ENCODE results near the gene PLTP.

PLTP gene

DNA sequence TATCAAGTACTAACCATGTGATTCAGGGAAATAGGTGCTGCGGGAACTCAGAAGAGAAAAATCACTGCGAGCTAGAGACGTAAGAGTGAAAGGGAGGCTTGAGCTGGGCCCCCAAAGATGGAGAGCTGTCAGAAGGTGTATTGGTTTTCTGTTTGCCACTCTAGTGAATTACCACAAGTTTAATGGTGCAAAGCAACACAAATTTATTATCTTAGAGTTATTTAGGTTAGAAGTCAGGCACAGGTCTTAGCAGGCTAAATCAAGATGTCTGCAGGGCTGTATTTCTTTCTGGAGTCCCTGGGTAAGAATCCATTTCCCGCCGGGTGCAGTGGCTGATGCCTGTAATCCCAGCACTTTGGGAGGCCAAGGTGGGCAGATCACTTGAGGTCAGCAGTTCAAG is 52.0 kb downstream of the PLTP start:
- Histone ChIP-seq H3K27me3 (ENCODE audit: low read depth, low read length) (no peaks in the 10 kb centered on the region), H3K4me3 (ENCODE audit: low read depth in 1 of 2, low read length in 2 of 2) (no peak overlapping the region), H3K9me3 (ENCODE audit: control insufficient read depth in 1 of 2, low read length in 2 of 2) (no peaks in the 10 kb centered on the region), H3K4me1 (ENCODE audit: control insufficient read depth in 1 of 2, insufficient read depth in 2 of 2, low read length in 2 of 2) (peaks cover 2 to 30% of the 10 kb centered on the region in 2 donors), H3K36me3 (ENCODE audit: control insufficient read depth in 1 of 2, insufficient read depth in 2 of 2, low read length in 2 of 2) (no peaks in the 10 kb centered on the region), H3K27ac (ENCODE audit: low read length) (no peak overlapping the region)

DNA sequence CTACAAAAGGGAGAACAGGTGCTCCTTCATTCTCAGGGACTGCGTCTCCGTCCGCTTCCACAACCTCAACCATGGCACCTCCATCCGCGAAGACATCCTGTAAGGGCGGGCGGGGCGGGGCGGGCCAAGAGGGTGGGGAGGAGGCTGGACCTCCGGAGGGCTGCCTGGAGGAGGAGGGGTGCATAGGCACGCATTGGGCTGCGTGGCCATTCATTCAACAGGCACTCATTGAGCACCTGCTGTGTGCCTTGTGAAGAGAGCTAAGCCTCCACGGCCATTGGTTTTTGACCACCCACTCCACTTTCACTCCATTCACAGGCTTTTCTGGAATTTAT is 54.1 kb downstream of the PLTP start:
- Histone ChIP-seq H3K27me3 (ENCODE audit: low read depth, low read length) (no peaks in the 10 kb centered on the region), H3K36me3 (ENCODE audit: control insufficient read depth in 1 of 2, insufficient read depth in 2 of 2, low read length in 2 of 2) (peaks cover 10% of the 10 kb centered on the region in 2 donors), H3K27ac (ENCODE audit: low read length) (peak overlapping the region; percentile 84), H3K9me3 (ENCODE audit: control insufficient read depth in 1 of 2, low read length in 2 of 2) (no peaks in the 10 kb centered on the region), H3K4me3 (ENCODE audit: low read depth in 1 of 2, low read length in 2 of 2) (peak overlapping the region; percentile 92 to 99), H3K4me1 (ENCODE audit: control insufficient read depth in 1 of 2, insufficient read depth in 2 of 2, low read length in 2 of 2) (peaks cover 3 to 35% of the 10 kb centered on the region in 2 donors)

DNA sequence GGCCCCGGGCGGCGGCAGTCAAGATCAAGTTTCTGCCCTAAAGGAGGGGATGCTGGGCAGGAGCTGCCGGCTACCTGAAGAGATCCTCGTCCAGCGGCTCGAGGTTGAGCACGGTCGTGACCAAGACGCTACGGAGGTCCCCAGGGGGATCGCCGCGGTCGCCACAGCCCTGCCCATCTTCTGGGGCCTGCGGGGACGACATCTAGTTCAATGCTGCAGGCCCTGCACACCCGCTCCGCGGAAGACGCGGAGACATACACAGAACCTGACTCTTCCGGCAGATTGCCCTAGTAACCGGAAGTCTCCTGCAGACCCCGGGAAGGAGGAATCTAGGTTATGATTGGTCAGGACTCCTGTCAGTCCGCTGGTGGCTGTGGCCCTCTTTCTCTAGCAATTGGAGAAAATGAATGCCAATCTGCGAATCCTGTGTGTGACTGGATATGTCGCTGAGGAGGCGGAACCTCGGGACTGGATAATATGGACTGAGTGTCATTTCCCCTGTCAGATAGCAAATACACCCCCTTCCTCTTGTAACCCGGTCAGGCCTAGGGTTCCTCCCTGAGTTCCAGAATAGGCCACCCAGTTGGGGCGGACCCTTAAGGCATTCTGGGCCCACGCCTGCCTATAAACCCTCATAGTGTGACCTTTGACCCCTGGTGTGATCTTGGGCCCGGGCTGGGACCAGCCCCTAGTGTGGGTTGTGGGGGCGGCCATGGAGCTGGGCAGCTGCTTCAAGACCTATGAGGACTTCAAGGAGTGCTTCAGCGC is 54.7 kb downstream of the PLTP start, which contains the start of the genes ACOT8 and ZSWIM3:
Gene ACOT8, minus strand, starts transcription at position 279 of the 768 bp plus-strand sequence. Its CDS starts 77 bp downstream, at position 202.
Gene ZSWIM3, plus strand, starts transcription at position 501 of the 768 bp plus-strand sequence. Its CDS starts 212 bp downstream, at position 713.
- Histone ChIP-seq H3K9me3 (ENCODE audit: control insufficient read depth in 1 of 2, low read length in 2 of 2) (no peaks in the 10 kb centered on the region), H3K4me3 (ENCODE audit: low read depth in 1 of 2, low read length in 2 of 2) (peak within 1 kb of the TSS; percentile 92 to 99), H3K4me1 (ENCODE audit: control insufficient read depth in 1 of 2, insufficient read depth in 2 of 2, low read length in 2 of 2) (peaks cover 3 to 35% of the 10 kb centered on the region in 2 donors), H3K27me3 (ENCODE audit: low read depth, low read length) (no peaks in the 10 kb centered on the region), H3K36me3 (ENCODE audit: control insufficient read depth in 1 of 2, insufficient read depth in 2 of 2, low read length in 2 of 2) (peaks cover 10% of the 10 kb centered on the region in 2 donors), H3K27ac (ENCODE audit: low read length) (peak within 1 kb of the TSS; percentile 84)

DNA sequence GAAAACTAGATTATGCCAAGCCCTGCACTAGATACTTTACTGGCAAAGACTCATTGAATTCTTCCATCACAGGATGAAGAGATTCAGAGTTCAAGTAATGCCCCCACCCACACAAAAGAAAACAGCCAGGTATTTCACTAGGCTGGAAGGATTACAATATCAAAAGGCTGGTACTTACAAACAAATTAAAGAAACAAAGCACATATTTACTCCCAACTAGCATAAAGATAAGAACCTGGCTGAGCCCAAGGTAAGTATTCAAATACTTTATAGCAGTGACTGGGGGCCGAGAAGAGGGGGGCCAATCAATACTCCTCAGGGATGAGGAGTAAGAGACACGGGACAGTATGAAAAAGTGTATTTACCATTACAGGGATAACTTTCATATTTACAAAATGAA is 58.5 kb downstream of the PLTP start:
- Histone ChIP-seq H3K9me3 (ENCODE audit: control insufficient read depth in 1 of 2, low read length in 2 of 2) (no peaks in the 10 kb centered on the region), H3K4me1 (ENCODE audit: control insufficient read depth in 1 of 2, insufficient read depth in 2 of 2, low read length in 2 of 2) (peaks cover 3 to 34% of the 10 kb centered on the region in 2 donors), H3K27ac (ENCODE audit: low read length) (no peak overlapping the region), H3K36me3 (ENCODE audit: control insufficient read depth in 1 of 2, insufficient read depth in 2 of 2, low read length in 2 of 2) (peaks cover 16 to 19% of the 10 kb centered on the region in 2 donors), H3K27me3 (ENCODE audit: low read depth, low read length) (no peaks in the 10 kb centered on the region), H3K4me3 (ENCODE audit: low read depth in 1 of 2, low read length in 2 of 2) (no peak overlapping the region)

DNA sequence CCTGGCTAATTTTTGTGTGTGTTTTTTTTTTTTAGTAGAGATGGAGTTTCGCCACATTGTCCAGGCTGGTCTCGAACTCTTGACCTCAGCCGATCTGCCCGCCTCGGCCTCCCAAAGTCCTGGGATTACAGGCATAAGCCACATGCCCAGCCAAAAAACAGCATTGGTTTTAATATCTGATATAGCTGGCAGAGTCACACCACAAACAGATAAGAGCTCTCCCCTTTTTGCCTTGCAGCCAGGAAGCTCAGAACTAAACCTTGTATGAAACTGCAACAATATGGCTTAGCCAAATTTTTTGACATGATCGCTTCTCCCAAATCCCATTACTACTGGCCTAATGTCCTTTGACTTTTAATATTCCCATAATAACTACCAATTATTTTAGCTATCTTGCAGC is 59.6 kb downstream of the PLTP start:
- Histone ChIP-seq H3K27me3 (ENCODE audit: low read depth, low read length) (no peaks in the 10 kb centered on the region), H3K36me3 (ENCODE audit: control insufficient read depth in 1 of 2, insufficient read depth in 2 of 2, low read length in 2 of 2) (peaks cover 16 to 26% of the 10 kb centered on the region in 2 donors)

DNA sequence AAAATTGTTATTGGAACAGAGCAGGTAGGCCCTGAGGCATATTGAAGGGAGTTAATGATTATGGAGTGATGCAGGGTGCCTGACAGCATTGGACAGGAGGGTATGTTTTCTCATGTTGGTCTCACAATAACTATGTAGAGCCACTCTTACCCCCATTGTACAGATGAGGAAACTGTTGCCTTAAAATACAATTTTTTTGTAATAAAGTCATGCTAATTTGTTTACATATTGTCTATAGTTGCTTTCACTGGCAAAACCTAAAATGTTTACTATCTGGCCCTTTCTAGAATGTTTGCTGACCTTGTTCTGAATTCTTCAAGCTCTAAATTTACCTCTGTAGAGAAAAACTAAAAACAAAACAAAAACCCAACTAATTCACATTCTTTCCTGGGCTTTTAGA is 60.5 kb downstream of the PLTP start:
- Histone ChIP-seq H3K4me1 (ENCODE audit: control insufficient read depth in 1 of 2, insufficient read depth in 2 of 2, low read length in 2 of 2) (peaks cover 3 to 21% of the 10 kb centered on the region in 2 donors), H3K27me3 (ENCODE audit: low read depth, low read length) (no peaks in the 10 kb centered on the region), H3K9me3 (ENCODE audit: control insufficient read depth in 1 of 2, low read length in 2 of 2) (no peaks in the 10 kb centered on the region), H3K27ac (ENCODE audit: low read length) (no peak overlapping the region), H3K4me3 (ENCODE audit: low read depth in 1 of 2, low read length in 2 of 2) (no peak overlapping the region), H3K36me3 (ENCODE audit: control insufficient read depth in 1 of 2, insufficient read depth in 2 of 2, low read length in 2 of 2) (peaks cover 16 to 26% of the 10 kb centered on the region in 2 donors)

More for the DNA sequence above, 59.6 kb downstream of the PLTP start:
- Histone ChIP-seq H3K4me3 (ENCODE audit: low read depth in 1 of 2, low read length in 2 of 2) (no peak overlapping the region), H3K9me3 (ENCODE audit: control insufficient read depth in 1 of 2, low read length in 2 of 2) (no peaks in the 10 kb centered on the region), H3K4me1 (ENCODE audit: control insufficient read depth in 1 of 2, insufficient read depth in 2 of 2, low read length in 2 of 2) (peaks cover 3 to 24% of the 10 kb centered on the region in 2 donors), H3K27ac (ENCODE audit: low read length) (no peak overlapping the region)

DNA sequence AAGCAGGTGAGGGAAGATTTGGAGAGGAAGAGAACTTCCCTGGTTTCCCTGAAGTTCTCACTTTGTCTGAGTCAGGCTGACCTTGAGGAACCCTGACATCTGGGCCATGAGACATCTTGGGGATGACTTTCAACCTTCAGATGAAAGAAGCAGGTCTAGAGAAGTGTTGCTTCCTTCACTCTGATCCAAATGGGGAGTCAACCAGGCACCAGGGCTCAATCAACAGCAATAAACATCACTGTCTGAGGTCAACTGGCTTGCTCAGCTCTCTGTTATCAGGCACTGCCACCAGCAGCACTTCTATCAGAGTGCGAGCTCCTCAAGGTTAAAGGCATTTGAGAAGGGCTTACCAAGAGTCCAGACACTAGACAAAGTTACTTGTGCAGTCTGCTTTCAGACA is 61.0 kb downstream of the PLTP start:
- Histone ChIP-seq H3K36me3 (ENCODE audit: control insufficient read depth in 1 of 2, insufficient read depth in 2 of 2, low read length in 2 of 2) (peaks cover 21 to 26% of the 10 kb centered on the region in 2 donors), H3K4me1 (ENCODE audit: control insufficient read depth in 1 of 2, insufficient read depth in 2 of 2, low read length in 2 of 2) (peaks cover 3 to 15% of the 10 kb centered on the region in 2 donors), H3K4me3 (ENCODE audit: low read depth in 1 of 2, low read length in 2 of 2) (no peak overlapping the region), H3K27ac (ENCODE audit: low read length) (no peak overlapping the region), H3K27me3 (ENCODE audit: low read depth, low read length) (no peaks in the 10 kb centered on the region), H3K9me3 (ENCODE audit: control insufficient read depth in 1 of 2, low read length in 2 of 2) (no peaks in the 10 kb centered on the region)

DNA sequence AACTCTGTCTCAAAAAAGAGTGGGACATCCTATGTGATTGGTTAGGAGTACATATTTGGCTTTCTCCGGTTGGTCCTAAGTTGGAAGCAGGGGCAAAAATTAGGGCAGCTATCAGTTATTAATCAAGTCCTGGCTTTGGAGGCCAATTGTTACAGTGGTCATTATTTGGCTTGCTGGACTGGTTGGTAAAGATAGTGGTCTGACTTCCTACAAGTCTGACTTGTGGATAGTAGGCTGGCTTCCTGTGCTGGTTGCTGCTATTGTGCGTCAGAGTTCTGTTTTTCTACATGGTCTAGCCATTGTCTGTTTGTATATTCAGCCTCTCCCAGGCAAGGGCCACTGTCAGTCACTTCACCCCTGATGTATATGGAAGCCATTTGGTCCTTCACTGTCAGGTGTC is 61.7 kb downstream of the PLTP start:
- no peaks in the 10 kb centered on the region for H3K9me3 ChIP-seq (ENCODE audit: control insufficient read depth in 1 of 2, low read length in 2 of 2)
- H3K36me3 ChIP-seq (ENCODE audit: control insufficient read depth in 1 of 2, insufficient read depth in 2 of 2, low read length in 2 of 2) = peaks cover 24 to 26% of the 10 kb centered on the region in 2 donors
- no peaks in the 10 kb centered on the region for H3K27me3 ChIP-seq (ENCODE audit: low read depth, low read length)
- H3K27ac ChIP-seq (ENCODE audit: low read length) = no peak overlapping the region
- no peak overlapping the region for H3K4me3 ChIP-seq (ENCODE audit: low read depth in 1 of 2, low read length in 2 of 2)
- H3K4me1 ChIP-seq (ENCODE audit: control insufficient read depth in 1 of 2, insufficient read depth in 2 of 2, low read length in 2 of 2) = peaks cover 3 to 9% of the 10 kb centered on the region in 2 donors

DNA sequence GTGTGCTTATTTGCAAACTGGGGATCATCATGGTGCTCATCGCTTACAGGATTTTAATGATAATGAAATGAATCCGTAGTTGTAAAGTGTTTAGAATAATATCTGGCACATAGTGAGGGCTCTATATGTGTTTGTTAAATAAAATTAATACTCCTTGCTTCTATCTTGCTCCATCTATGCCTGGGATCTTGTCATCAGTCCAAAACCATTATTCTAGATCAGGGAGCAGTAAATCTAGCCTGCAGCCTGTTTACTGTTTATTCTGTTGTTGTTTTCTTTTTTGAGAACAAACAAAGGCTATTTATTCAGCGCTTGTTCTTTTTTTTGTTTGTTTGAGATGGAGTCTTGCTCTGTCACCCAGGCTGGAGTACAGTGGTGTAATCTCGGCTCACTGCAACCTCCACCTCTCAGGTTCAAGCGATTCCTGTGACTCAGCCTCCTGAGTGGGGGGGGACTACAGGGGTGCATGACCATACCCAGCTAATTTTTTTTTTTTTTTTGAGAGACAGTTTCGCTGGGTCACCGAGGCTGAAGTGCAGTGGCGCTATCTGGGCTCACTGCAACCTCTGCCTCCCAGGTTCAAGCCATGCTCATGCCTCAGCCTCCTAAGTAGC is 62.9 kb downstream of the PLTP start:
- peaks cover 0 to 3% of the 10 kb centered on the region in 2 donors for H3K4me1 ChIP-seq (ENCODE audit: control insufficient read depth in 1 of 2, insufficient read depth in 2 of 2, low read length in 2 of 2)
- no peaks in the 10 kb centered on the region for H3K9me3 ChIP-seq (ENCODE audit: control insufficient read depth in 1 of 2, low read length in 2 of 2)
- no peak overlapping the region for H3K4me3 ChIP-seq (ENCODE audit: low read depth in 1 of 2, low read length in 2 of 2)
- peaks cover 32 to 34% of the 10 kb centered on the region in 2 donors for H3K36me3 ChIP-seq (ENCODE audit: control insufficient read depth in 1 of 2, insufficient read depth in 2 of 2, low read length in 2 of 2)
- H3K27me3 ChIP-seq (ENCODE audit: low read depth, low read length) = no peaks in the 10 kb centered on the region
- H3K27ac ChIP-seq (ENCODE audit: low read length) = no peak overlapping the region
